ENCODE data around the gene RCAN1. TPM values are rescaled to one million over a fixed set of nuclear protein-coding genes. Genes with fewer than 3 reads are reported as not detected.

Gene RCAN1
- total RNA-seq, 4 donors from 2014 or later = 32.1 to 58.6 (median 42.2) TPM

- peak overlapping the region in 2 of 4 donors; percentile 8 to 66 for H3K27ac ChIP-seq
- peaks cover 0 to 15% (median 7%) of the 10 kb centered on the region in 3 donors for H3K4me1 ChIP-seq
- peak overlapping the region in 1 of 2 donors; percentile 5 for H3K4me3 ChIP-seq
- WGBS, 2 donors (ENCODE audit: low coverage in 1 of 2) = 36 to 90% methylated on average over 3 to 5 of the region's 15 CpGs
- ATAC-seq = peak; percentile 80
- no peaks in the 10 kb centered on the region for H3K36me3 ChIP-seq
- no peaks in the 10 kb centered on the region for H3K9me3 ChIP-seq
- H3K27me3 ChIP-seq = no peaks in the 10 kb centered on the region
- TF ChIP-seq CTCF (IDR thresholded peaks at IDR 0.05) (peak; percentile 53 to 89 (median 82)), POLR2A (IDR thresholded peaks at IDR 0.05) (no peak), POLR2AphosphoS5 (IDR thresholded peaks at IDR 0.05) (no peak)
Measured at GRCh38 chr21:34510148-34511142, 104.5 kb downstream of the RCAN1 start.

GRCh38 chr21:34509151-34509550, 105.8 kb downstream of the RCAN1 start:
- Histone ChIP-seq H3K9me3 (no peaks in the 10 kb centered on the region), H3K27me3 (no peaks in the 10 kb centered on the region), H3K36me3 (no peaks in the 10 kb centered on the region), H3K4me3 (no peak overlapping the region), H3K4me1 (peaks cover 0 to 15% (median 7%) of the 10 kb centered on the region in 3 donors), H3K27ac (no peak overlapping the region)
- WGBS, 2 donors (ENCODE audit: low coverage in 1 of 2) = 60 to 79% methylated on average over 1 to 3 of the region's 4 CpGs
- ATAC-seq = no peak
- peak in 2 of 4 experiments; percentile 20 to 38 for TF ChIP-seq CTCF (IDR thresholded peaks at IDR 0.05)
- no peak for TF ChIP-seq EP300 (IDR thresholded peaks at IDR 0.05)

GRCh38 chr21:34504595-34504994, 110.3 kb downstream of the RCAN1 start:
- Histone ChIP-seq H3K4me3 (no peak overlapping the region), H3K27ac (no peak overlapping the region), H3K9me3 (no peaks in the 10 kb centered on the region), H3K27me3 (no peaks in the 10 kb centered on the region), H3K36me3 (no peaks in the 10 kb centered on the region), H3K4me1 (no peaks in the 10 kb centered on the region)
- ATAC-seq = no peak
- TF ChIP-seq POLR2A (IDR thresholded peaks at IDR 0.05) (no peak), EP300 (IDR thresholded peaks at IDR 0.05) (no peak), CTCF (IDR thresholded peaks at IDR 0.05) (no peak), POLR2AphosphoS5 (IDR thresholded peaks at IDR 0.05) (no peak)
- WGBS, 2 donors (ENCODE audit: low coverage in 1 of 2) = 96 to 100% methylated on average over 1 to 2 of the region's 2 CpGs

GRCh38 chr21:34502480-34503106, 112.3 kb downstream of the RCAN1 start:
- H3K9me3 ChIP-seq = peaks cover 0 to 12% (median 0%) of the 10 kb centered on the region in 3 donors
- H3K4me3 ChIP-seq = no peak overlapping the region
- TF ChIP-seq CTCF (IDR thresholded peaks at IDR 0.05) (no peak), EP300 (IDR thresholded peaks at IDR 0.05) (no peak), POLR2A (IDR thresholded peaks at IDR 0.05) (no peak), POLR2AphosphoS5 (IDR thresholded peaks at IDR 0.05) (no peak)
- no peaks in the 10 kb centered on the region for H3K4me1 ChIP-seq
- no peak for ATAC-seq
- no peaks in the 10 kb centered on the region for H3K36me3 ChIP-seq
- no peak overlapping the region for H3K27ac ChIP-seq
- H3K27me3 ChIP-seq = no peaks in the 10 kb centered on the region
- 83 to 100% methylated on average over 1 of the region's 3 CpGs for WGBS, 2 donors (ENCODE audit: low coverage in 1 of 2)
